ENCODE data around the gene ANKS3. TPM values are rescaled to one million over a fixed set of nuclear protein-coding genes. Genes with fewer than 3 reads are reported as not detected.

ANKS3 gene
- total RNA-seq, 2 donors from 2014 or later: 29.8 to 41.8 TPM

DNA sequence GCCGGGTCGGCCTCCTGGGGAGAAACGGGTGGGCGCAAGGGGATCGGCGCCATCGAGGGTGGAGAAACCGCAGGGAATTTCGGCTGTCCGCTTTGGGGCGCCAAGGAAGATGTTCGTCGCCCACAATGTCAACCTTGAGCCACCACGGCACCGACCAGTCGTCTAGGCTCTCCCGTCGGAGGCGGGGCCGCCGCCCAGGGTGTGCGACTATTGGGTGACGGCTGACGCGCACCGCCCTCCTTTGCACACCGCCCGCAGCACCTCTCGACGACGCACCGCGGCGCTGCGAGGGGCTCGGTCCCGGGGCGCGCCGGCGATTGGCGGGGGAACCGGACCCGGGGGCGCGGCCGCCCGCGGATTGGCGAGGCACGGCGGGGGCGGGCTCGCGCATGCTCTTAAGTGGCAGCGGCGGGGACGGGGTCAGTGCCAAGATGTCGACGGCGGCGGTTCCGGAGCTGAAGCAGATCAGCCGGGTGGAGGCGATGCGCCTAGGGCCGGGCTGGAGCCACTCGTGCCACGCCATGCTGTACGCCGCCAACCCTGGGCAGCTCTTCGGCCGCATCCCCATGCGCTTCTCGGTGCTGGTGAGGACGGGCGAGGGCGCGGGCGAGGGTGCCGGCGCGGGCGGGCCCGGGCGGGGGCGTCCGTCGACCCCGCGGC is 40.6 kb downstream of the ANKS3 start, which contains the start of gene NUDT16L1:
Gene NUDT16L1 (plus strand): TSS at position 267 of the 660 bp plus-strand sequence. CDS start 165 bp downstream, at position 432.
- peak within 1 kb of the TSS; percentile 82 to 90 for H3K27ac ChIP-seq
- no peaks in the 10 kb centered on the region for H3K9me3 ChIP-seq
- H3K4me1 ChIP-seq (ENCODE audit: control insufficient read depth in 1 of 2, low read depth in 2 of 2): peaks cover 0 to 34% of the 10 kb centered on the region in 2 donors
- peaks cover 12% of the 10 kb centered on the region for H3K36me3 ChIP-seq
- DNase-seq (ENCODE audit: low spot score) (peak; percentile 77), ATAC-seq (ENCODE audit: insufficient number of reproducible peaks, low FRiP score, low read depth) (peak; percentile 92)
- no peaks in the 10 kb centered on the region for H3K27me3 ChIP-seq (replicated peaks; ENCODE audit: insufficient read depth)
- peak within 1 kb of the TSS; percentile 98 for H3K4me3 ChIP-seq
- peak; percentile 24 for TF ChIP-seq CTCF (IDR thresholded peaks at IDR 0.05)

GRCh38 chr16:4692460-4693295 is 41.4 kb downstream of the ANKS3 start:
- Histone ChIP-seq H3K27ac (peak overlapping the region; percentile 69 to 90), H3K9me3 (no peaks in the 10 kb centered on the region), H3K36me3 (peaks cover 5% of the 10 kb centered on the region), H3K4me3 (peak overlapping the region; percentile 98), H3K4me1 (ENCODE audit: control insufficient read depth in 1 of 2, low read depth in 2 of 2) (peaks cover 0 to 34% of the 10 kb centered on the region in 2 donors), H3K27me3 (replicated peaks; ENCODE audit: insufficient read depth) (no peaks in the 10 kb centered on the region)
- DNase-seq (ENCODE audit: low spot score) (no peak), ATAC-seq (ENCODE audit: insufficient number of reproducible peaks, low FRiP score, low read depth) (no peak)
- TF ChIP-seq CTCF (IDR thresholded peaks at IDR 0.05): no peak

DNA sequence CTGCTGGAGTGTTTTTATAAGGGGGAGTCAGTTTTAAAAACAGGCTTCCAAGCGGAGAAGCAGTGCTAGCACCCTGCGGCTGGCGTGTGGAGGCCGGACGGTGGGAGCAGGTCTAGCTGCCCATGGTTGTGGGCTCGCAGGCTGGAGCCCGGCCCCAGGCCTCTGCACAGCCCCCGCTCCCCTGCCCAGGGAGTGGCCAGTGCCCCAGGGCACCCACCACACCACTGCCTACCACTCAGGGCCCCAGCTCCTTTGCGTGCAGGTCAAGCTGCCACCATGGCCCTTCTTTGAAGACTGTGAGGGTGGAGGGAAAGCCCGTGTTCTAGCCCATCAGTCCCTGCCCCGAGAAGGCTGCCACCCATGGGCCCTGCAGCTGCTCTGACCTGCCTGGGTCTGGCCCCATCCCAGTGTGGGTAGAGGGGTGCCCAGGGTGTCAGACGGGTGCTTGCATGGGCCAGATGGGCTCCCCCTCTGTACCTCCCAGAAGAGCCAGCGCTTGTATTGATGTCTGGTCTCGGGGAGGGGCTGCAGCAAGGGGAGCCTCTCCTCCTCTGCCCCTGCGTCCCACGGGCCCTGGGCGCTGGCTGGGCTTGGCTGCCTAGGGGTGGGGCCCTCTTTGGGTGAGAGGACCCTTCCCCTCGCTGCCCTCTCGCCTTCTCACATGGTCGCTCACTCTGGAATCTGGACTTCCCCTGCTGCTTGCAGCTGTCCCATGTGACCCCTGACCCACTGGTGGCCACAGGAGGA is 42.2 kb downstream of the ANKS3 start:
- no peak for DNase-seq (ENCODE audit: low spot score)
- Histone ChIP-seq H3K27ac (no peak overlapping the region), H3K9me3 (no peaks in the 10 kb centered on the region), H3K27me3 (replicated peaks; ENCODE audit: insufficient read depth) (no peaks in the 10 kb centered on the region), H3K4me1 (ENCODE audit: control insufficient read depth in 1 of 2, low read depth in 2 of 2) (peaks cover 0 to 34% of the 10 kb centered on the region in 2 donors), H3K36me3 (peaks cover 3% of the 10 kb centered on the region), H3K4me3 (no peak overlapping the region)
- TF ChIP-seq CTCF (IDR thresholded peaks at IDR 0.05): no peak
- no peak for ATAC-seq (ENCODE audit: insufficient number of reproducible peaks, low FRiP score, low read depth)

DNA sequence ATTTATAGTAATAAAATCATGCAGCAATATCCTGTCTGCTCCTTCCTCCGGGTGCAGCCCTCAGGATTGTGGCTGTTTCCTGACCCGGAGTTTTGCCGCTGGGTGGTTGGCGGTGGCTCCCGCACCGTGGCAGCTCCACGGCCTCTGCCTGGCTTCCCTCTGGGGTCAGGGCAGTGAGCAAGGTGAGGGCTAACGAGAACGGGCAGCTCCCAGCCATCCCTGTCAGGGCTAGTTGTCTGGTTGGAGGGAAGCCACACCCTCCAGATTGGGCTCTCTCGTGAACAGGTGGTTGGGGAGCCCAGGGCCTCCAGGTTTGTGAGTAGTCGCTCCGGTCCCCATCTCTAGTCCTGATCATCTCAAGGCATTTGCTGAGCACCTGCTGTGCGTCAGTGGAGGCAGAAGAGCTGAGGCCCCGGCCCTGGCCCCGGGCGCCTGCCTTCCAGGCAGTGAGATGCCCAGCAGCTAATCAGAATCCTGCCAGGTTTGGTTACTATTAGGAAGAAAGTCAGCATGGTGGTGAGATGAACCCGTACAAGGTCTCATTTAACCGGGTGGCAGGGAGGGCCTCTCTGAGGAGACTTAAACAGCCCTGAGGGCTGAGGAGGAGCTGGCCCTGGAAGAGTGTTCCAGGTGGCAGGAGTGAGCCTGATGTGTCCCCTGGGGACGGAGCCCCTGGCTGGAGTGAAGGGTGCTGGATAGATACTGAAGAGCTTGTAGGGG is 43.0 kb downstream of the ANKS3 start:
- Histone ChIP-seq H3K27me3 (replicated peaks; ENCODE audit: insufficient read depth) (no peaks in the 10 kb centered on the region), H3K27ac (no peak overlapping the region), H3K36me3 (peaks cover 8% of the 10 kb centered on the region), H3K4me1 (ENCODE audit: control insufficient read depth in 1 of 2, low read depth in 2 of 2) (peaks cover 0 to 27% of the 10 kb centered on the region in 2 donors), H3K9me3 (no peaks in the 10 kb centered on the region), H3K4me3 (no peak overlapping the region)
- DNase-seq (ENCODE audit: low spot score): no peak
- no peak for TF ChIP-seq CTCF (IDR thresholded peaks at IDR 0.05)
- no peak for ATAC-seq (ENCODE audit: insufficient number of reproducible peaks, low FRiP score, low read depth)

Data from thoracic aorta (tissue), 2 donors.